Measurements from ENCODE around the gene NGB. TPM values are rescaled to one million over a fixed set of nuclear protein-coding genes. Genes with fewer than 3 reads are reported as not detected.
A peak's percentile ranks its signal among the peaks of the same experiment; 100 is the strongest.
"Not testable (repeated sequence)": the region's sequence is repeated elsewhere in the genome, so short reads cannot be mapped to it uniquely, and the experiment has no call there.

Gene NGB
- not detected for total RNA-seq

GRCh38 chr14:77271113-77271710, at the start of gene NGB:
Gene NGB, minus strand, starts transcription at chr14:77271206. Its CDS starts 269 bp downstream, at chr14:77270937.
- DNase-seq (ENCODE audit: low spot score): no peak

DNA sequence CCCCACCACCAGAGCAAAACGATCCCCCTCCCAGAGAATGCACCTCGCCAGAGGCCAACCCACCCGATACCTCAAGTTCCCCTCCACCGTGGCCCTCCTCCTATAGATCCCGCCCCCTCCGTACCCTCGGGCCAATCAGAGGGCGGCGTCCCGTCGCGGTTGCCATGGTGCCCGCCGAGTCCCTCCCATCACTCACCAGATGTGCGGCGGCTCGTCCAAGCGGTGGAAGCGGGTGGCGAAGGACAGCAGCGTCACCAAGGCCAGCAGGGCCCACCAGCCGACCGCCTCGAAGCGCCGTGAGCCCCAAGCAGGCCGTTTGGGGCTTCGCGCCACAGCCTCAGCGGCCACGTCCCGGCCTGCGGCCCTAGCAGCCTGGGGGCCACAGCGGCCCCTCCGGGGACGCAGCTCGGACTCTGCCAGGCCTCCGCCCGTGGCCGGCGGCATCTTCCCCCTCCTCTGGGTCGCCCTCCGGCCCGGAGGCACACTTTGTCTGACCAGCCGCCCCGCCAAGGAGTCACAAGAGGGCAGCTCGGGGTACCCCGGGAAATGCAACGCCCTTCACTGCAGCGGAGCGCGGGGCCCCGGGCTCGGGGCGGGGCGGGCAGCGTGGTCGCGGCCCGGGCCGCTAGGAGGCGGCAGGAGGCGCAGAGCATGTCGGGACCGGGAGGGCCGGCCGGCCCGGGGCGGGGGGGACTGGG, 49.4 kb upstream of the NGB start, which contains the start of gene POMT2:
TSS of gene POMT2 (minus strand) at position 646 of the 698 bp plus-strand sequence. CDS start at position 444, 202 bp downstream.
- DNase-seq (ENCODE audit: low spot score): peak; percentile 93

GRCh38 chr14:77319422-77319821, 48.4 kb upstream of the NGB start:
- DNase-seq (ENCODE audit: low spot score): no peak

DNA sequence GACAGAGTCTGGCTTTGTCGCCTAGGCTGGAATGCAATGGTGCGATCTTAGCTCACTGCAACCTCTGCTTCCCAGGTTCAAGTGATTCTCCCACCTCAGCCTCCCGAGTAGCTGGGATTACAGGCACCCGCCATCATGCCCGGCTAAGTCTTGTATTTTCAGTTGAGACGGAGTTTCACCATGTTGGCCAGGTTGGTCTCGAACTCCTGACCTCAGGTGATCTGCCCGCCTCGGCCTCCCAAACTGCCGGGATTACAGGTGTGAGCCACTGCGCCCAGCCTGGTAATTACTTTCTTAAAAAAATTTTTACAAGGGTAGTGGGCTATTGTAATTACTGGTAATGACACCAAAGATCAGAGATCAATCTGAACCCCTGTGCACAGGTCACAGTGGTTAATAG, 47.8 kb upstream of the NGB start:
- not testable (repeated sequence) for DNase-seq (ENCODE audit: low spot score)

DNA sequence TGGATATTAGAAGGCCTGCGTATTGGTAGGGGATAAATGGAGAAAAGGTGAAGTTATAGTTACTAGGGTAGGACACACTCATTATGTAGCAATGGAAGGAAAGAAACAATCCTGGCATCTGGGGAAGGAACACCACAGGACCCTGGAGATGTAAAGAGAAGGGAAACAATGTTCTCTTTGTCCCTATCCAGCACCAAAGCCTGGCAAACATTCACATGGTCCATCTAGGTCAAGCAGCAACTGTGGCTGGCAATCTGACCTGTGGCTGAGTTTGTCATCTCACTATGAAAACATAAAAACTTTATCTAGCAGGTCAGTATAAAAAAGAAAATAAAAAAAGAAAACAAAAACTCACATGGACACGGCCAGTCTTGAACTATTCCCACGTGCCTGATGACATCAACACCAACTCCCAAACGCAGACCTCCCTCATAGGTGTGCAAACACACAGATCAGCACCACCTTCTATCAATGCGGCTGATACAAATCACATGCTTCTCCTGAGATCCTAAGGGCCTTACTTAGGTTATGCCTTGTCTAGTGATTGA, 47.1 kb upstream of the NGB start:
- no peak for DNase-seq (ENCODE audit: low spot score)

DNA sequence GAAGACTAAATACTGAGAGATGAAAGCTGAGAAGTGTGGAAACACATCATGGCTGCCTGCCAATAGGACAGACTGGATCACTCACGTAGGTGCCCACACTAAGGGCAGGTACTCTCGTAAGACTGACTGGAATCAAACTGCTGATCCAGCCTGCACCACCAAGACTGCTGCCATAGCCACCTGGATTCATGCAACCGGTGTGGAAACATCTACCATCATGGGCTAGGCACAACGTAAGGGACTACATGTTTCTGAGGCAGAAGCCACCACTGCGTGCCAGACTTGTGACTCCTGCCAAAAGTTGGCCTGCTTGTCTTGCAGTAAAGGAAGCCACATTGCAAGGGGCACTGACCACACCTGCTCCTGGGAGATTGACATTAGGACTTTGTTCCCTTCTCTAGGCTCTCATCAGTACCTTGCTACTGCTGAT, 45.9 kb upstream of the NGB start:
- peak; percentile 44 for DNase-seq (ENCODE audit: low spot score)

- no peak for DNase-seq (ENCODE audit: low spot score)
Measured at GRCh38 chr14:77316195-77316505, 45.1 kb upstream of the NGB start.

GRCh38 chr14:77314539-77315457, 43.8 kb upstream of the NGB start:
- DNase-seq (ENCODE audit: low spot score): no peak

DNA sequence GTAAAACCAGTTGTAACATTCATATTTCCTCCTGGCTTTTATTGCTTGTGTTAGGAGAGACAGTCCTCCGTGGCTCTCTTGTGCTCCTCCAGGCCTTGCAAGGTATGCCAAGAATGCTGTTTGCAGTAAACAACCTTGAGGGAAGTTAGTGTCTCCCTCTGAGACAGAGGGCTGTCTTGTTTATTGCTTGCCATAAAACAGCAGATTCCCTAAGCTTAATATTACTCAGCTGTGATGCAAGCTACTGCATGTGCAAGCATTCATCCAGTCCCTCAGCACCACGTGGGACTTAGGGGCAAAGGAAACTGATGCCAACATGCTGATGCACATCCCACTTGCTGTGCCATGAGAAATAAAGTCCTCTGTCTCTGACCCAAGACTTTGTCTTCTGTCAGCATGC, 43.0 kb upstream of the NGB start:
- DNase-seq (ENCODE audit: low spot score): peak; percentile 24

- DNase-seq (ENCODE audit: low spot score): no peak
Measured at GRCh38 chr14:77313371-77313770, 42.4 kb upstream of the NGB start.

GRCh38 chr14:77311217-77311616, 40.2 kb upstream of the NGB start:
- no peak for DNase-seq (ENCODE audit: low spot score)

DNA sequence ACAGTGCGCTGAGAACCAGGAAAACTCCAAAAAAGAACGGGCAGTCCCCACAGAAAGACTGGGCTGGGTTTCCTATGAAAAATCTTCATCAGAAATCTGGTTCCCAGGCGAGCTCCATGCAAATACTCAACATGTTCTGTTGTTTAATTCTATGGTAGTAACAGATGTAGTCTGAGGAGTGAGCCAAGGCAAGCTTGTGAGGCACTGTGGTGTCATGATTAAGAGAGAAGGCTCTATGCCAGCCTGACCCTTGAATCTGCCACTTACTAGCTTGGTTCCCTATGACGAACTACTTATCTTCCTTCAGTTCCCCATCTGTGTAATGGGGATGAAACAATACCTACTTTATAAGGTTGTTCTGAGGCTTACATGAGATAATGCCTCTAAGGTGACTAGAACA, 39.0 kb upstream of the NGB start:
- no peak for DNase-seq (ENCODE audit: low spot score)

DNA sequence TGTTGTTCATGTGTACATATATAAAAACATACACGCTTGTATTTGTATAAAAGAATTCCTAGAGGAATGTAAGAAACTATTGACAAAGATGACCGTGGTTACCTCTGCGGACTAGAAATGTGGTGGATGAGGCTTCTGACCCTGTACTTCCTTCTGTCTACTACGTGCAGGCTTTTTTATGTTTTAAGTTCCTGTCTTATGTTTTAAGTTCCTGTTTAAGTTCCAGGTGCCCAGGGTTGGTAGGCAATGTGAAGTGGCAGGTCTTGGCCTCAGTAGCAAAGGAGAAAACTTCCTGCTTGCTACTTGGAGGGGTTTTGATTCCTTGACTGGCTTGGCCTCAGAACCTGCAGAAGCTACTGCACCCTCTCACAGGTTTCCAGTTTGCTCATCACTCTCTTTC, 38.1 kb upstream of the NGB start:
- DNase-seq (ENCODE audit: low spot score): no peak

GRCh38 chr14:77306851-77307496, 36.0 kb upstream of the NGB start:
- no peak for DNase-seq (ENCODE audit: low spot score)

- DNase-seq (ENCODE audit: low spot score): no peak
Measured at GRCh38 chr14:77306416-77306815, 35.4 kb upstream of the NGB start.

DNA sequence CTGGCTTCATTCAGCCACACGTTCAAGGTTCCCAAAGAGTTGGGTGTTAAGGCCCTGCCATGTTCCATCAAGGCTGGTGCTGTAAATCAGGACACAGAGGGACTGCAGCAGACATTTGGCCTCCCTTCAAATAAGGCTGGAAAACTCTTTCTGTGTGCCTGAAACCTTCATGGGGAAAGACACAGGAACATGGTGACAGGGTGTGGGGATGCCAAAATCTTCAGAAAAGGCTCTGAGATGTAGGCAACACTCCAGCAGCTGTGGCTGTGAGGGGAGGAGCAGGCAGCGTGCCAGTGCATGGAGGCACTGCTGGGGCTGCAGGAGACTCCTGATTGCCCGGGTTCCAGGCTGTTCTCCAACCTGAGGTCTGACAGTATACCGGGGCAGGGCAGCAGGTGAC, 34.7 kb upstream of the NGB start:
- no peak for DNase-seq (ENCODE audit: low spot score)

DNA sequence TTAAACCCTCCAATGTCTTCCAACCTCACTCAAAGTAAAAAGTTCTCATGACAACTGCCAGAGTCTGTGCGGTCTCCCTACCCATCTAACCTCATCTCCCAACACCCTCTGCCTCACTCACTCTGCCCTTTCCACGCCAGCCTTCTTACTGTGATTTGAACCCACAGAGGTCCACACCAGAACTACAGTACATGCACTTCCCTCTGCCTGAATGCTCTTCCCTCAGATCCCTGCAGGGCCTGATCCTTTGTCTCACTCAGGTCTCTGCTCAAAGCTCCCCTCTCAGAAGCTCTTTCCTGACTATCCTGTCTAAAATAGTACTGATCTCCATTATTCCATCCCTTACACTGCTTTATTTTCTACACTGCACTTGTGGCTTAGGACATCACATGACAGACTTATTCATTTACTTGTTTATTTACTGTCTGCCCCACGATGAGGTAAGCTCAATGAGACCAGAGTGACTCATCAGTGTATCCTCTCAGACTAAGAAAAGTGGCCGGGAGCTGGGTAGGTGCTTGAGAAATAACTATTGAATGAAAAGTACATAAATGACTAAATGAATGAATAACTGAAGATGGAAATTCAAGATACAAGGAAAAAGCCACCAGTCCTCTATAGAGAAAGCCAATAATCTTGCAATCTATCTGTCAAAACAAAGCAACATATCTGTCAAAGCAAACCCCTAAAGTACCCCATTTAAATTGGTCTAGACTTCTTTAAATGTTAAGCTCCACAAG, 32.6 kb upstream of the NGB start:
- peak; percentile 59 for DNase-seq (ENCODE audit: low spot score)

DNA sequence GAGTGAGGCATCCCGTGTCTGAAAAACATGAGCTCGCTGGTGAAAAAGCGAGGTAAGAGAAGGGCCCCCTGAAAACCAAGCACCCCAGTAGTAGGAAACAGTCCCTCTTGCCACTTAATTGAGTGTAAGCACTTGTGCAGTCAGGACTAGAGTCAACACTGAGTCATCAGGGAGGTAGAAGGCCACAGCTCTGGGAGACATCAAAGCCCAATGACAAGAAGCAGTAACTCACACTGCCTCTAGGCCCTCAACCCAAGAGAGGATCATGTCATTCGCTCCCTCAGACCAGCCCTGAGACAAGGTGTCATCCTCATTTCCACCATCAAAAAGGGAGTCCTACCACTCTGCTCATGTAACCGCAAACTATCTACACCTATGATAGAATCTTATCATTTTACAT, 31.9 kb upstream of the NGB start:
- no peak for DNase-seq (ENCODE audit: low spot score)

DNA sequence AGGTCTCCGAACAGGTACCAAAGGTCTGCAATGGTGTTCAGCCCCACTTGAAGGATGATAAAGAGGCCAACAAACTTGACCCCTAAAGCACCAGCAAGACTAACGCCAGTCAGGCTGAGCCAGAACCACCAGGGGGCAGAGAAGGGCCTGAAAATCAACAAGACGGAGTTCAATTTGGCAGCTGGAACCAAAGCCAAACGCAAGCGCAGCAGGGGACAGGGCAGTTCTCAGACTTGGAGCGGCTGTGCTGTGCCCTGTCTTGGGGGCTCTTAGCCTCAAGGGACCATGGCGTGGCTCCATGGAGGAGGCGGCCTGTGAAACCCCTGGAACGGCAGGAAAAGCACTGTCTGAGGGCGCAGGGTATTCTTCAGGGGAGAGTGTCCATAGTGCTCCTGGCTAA, 30.1 kb upstream of the NGB start:
- DNase-seq (ENCODE audit: low spot score): peak; percentile 79

- DNase-seq (ENCODE audit: low spot score): peak; percentile 45
Measured at GRCh38 chr14:77299771-77300170, 28.8 kb upstream of the NGB start.

DNA sequence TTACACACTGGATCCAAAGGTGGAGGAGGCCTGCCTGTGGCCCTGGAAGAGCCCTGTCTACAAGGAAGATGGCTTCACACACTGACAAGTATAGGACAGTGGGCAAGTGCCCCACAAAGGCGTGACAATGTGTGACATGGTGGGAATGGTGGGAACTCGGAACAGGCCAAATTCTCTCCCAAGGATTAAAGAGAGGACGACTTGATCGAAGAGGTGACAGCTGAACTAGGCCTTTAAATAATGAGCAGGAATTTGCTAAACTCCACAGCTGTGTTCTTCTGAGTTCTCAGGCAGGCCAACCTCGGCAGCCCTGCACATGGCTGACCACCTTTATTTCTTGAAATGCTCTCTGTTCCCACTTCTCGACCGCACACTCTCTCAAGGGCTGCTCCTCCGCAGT, 25.9 kb upstream of the NGB start:
- DNase-seq (ENCODE audit: low spot score): no peak
